CD4-positive, alpha-beta T cell treated with Interleukin-17A for 4 hours (primary cell): Measurements from ENCODE around the gene CYTH4.

ENCODE experiments used
- DNase-seq: peaks from one replicate; pipeline ENCODE4 v3.0.0-alpha.2; 2020; ENCODE audit warnings: mixed read lengths

The CYTH4 gene

GRCh38 chr22:37331856-37332536 lies 49.7 kb downstream of the CYTH4 start:
- DNase-seq = no peak

DNA sequence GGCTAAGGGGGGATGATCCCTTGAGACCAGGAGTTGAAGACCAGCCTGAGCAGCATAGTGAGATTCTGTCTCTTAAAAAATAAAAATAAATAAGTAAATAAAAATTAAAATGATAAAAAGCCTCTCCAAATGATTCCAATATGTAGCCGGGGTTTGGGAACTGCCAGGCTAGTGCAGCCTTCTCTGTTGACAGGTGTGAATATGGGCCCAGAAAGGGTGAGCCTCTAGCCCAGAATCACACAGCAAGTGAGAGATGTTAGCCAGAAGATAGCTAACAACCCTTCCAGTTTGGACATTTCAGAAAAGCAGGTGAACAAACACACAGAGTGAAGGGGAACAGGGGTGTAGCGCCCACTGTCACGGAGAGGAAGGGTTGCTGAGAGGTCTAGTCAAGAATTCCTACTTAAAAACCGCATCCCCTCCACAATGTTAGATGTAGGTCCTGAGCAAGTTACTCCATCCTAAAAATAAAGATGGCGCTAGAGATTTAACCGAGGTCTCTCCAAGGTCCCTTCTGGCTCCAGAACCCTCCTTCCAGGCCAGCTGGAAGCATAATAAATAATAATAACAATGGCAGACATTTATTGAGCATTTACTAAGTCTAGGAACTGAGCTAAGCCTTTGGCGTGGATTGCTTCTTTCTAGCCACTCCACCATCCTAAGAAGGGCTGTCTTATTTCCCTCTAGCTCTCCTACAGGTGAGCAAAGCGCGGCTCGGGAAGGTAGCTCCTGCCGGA lies 51.6 kb downstream of the CYTH4 start:
- DNase-seq = no peak

DNA sequence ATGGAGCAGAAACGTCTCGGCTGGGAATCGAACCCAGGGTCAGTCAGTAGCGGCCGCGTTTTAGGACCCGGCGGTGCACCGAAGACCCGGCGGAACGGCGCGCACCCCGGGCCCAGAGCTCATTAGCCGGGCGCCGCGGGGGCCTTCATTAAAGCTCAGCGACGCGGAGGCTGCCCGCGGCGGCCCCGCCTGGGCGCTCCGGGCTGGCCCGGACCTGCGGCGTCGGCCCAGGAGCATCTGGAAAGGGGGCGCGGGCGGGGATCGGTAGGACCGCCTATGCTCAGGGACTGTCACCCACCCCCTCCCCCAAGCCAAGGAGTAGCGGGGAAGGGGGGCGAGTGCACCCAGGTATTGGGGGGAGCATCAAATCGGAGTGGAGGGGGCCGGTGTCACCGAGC lies 52.2 kb downstream of the CYTH4 start:
- DNase-seq = no peak

DNA sequence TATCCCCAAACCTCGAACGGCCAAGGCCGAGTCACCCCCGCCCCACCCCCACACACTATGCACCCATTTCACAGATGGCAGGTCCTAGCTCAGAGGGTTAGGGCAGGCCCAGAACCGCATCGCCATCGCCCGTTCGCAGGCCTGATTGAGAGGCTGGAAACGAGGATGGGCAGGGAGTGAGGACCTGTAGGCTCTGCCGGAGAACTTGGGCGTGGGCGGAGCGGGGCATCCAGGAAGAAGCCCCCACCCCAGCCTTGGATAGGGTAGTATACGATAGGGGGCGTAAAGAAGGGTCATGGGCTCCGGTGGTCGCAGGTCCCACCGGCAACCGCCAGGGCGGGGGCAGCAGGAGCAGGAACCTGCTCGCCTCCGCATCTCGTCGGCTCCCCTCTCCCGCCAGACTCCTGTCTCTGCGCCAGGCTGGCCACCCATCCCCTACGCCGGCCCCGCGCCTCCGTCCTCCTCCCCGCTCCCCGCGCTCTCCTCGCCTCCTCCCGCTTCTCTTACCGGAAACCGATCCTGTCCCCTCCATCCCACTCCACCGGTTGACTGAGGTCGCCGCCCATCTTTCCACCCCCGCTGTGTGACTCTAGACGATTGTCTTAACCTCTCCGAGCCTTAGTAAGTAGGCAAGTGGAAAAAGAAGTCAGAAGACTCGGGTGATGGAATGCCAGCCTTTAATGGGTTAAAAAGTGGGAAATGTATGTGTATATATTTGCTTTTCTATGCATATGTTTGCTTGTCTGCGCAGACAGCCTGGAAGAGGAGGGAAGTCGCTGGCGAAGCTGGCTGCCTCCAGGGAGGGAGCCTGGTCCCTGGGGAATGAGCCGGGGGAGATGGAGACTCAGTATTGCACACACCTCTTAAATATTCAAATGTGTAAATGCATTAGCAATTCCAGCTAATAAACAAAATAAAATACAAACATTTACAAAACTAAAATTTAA lies 52.8 kb downstream of the CYTH4 start:
- DNase-seq = no peak

GRCh38 chr22:37335806-37336199 lies 53.5 kb downstream of the CYTH4 start:
- no peak for DNase-seq

- DNase-seq = no peak
Observed at GRCh38 chr22:37336579-37336978, 54.3 kb downstream of the CYTH4 start.

DNA sequence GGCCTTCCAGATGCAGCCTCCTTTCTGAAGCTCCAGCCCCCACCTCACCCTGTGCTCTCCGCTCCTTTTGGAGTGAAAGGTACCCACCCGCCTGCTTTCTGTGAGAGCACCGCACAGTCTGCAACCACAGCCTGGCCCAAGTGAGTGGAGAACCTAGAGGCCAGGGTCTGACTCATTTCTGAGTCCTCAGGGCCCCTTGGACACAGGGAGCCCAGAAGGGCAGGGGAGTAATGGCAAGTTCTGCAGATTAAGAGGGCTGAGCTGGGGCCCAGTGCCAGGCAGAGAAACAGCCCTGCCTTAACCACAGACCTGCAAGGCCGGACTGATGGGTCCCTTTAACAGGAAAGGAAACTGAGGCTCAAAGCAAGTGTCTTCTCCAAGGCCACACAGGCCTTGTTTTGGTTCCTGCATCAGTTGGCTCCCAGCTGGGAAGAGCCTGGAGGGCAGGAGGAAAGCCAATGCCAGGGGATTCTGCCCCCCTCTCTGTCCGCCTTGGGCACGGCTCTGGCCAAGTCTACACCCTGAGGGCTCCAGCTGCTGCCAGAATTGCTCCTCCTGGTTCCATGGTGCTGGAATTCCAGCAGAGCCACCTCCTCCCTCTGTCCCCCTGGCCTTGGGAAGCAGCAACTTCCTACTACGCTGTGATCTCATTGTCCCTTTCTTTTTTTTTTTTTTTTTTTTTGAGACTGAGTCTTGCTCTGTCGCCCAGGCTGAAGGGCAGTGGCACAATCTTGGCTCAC lies 55.1 kb downstream of the CYTH4 start:
- DNase-seq = no peak

DNA sequence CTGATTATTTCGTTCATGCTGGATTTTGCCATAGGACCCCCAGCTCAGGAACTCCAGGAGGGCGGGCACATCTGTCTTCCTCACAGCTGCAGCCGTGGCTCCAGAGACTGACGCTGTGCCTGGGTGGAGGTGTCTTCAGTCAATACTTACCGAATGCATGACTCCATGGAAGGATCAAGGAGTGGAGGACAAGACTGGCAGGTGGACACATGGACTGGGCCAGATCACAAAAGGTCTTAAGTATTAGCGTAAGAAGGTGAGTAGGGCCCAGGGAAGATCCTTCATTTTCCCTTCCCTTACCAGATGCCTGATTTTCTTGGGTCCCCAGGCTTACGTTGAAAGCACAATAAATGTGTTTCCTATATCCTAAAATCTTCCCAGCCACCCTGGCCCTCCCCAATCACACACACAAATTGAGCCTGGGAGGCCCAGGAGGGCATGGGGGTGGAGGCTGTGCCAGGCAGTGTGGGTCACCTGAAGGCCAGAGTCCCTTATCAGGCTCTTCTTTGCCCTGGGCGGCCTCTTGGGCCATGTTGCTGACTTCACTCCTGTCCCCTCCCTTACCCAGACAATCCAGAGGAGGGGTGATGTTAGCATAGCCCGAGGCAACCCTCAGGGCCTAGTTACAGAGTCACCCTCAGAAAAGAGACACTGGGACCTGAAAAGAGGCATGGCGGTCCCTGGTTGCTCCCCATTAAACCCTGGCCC lies 56.4 kb downstream of the CYTH4 start:
- DNase-seq = no peak

DNA sequence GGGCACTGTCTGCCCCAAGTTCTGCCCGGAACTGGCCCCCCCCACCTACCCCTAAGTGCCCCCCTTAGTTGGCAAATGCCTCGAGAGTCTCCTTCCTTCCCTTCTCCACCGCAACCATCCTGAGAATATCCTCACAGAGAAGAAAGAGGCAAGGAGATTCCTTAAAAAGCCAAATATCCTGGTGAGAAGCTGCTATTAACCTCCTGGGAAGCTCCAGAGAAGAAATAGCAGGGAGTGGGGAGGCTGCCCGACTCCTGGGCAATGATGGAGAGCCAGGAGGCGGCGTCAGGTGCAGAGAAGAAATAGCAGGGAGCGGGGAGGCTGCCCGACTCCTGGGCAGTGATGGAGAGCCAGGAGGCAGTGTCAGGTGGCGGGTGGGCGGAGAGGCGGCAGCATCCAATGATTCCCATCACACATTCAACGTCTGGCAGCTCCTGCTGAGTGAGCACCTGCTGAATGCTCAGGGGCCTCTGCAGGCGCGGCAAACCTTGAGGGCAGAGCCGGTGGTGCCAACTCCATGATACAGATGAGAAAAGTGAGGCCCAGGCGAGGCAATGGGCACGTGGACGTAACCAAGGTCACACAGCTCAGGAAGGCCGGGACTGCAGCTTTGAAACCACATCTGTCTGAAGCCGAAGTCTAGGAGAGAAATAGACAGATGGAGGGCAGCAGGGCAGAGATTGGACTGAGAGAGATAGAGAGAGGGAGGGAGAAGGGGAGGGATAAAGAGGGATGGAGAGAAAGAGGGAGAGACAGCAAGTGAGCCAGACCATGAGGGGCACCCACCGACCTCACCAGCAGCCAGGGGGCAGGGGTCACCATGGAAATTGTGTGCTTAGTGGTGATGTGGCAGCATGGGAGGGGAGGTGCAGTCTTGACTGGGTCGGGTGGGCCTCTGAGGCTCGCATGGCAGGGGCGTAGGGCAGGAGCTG lies 58.3 kb downstream of the CYTH4 start:
- no peak for DNase-seq

DNA sequence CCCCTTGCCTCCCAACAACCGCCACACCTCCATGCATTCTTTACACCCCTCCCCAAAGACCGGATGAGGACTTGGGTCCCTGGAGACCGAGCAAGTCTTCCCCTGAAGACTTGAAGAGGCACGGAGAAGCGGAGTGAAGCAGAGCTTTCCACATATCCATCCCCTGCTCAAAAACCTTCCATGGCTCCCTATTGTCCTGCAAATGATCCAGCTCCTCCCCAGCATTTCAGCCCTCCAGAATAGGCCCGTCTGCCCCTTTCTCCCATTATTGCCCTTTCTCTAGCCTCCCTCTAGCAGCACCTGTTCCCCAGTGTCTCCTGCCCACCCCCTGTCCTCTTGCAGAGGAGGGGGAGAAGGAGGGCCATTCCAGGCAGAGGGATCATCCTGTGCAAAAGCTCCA lies 59.8 kb downstream of the CYTH4 start:
- no peak for DNase-seq

- no peak for DNase-seq
Observed at GRCh38 chr22:37343348-37343747, 61.0 kb downstream of the CYTH4 start.

DNA sequence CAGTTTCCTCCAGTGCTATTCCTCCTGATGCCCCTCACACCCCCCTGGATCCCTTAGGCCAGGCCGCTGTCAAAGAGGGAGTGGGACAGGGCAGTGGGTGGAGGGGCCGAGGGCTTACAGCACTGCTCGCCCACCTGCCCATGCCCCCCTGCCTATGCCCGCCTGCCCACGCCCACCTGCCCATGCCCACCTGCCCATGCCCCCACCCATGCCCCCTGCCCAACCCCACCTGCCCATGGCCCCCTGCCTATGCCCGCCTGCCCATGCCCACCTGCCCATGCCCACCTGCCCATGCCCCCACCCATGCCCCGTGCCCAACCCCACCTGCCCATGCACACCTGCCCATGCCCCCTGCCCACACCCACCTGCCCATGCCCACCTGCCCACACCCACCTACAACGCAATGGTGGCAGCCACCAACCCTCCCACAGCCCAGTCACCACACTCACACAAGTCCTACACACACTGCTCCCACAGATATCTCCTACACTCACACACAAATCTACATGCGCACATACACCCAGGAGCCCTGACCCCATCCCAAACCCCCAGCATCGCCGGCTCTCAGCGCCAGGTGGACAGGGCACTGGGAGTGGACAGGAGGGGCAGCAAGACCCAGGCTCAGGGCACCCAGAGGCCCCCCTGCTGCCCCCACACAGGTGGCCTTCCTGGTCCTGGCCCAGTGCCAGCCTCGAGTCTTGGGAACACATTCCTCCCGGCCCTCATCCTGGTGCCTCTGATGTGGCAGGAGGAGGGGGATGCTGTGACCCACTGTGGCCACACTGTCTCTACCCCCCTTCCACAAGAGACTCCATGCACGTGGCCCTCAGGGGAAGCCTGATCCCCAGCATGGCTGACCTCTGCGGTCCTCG lies 61.8 kb downstream of the CYTH4 start:
- DNase-seq = no peak

DNA sequence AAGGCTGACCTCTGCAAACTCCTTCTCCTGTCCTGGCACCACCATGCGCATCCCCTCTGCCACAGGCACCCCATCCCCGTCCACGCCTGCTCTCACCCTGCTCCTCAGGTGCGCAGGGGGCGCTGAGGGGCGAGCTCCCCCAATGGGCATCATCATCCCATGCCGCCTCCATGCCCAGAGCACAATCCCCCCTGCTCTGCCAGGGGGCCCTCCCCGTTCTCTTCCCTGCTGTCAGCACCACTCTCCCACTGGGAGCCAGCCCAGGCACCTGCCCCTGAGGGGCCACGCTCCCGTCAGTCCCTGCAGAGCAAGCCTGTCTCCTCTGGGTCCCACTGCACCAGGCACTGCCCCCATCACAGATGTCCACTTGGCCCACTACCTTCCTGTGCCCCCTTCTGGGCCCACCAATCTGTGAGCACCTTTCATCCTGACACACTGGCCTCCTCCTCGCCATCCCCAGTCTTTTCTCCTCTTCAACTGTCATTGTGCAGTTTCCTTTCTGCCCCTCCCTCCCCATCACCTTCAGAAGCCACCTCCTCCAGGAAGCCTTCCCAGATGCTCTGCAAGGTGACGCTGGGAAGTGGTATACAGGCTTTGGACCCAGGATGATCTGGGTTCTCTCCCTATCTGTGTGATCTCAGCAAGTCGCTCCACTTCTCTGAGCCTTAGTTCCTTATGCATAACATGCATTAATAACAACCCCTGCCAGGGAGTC lies 62.6 kb downstream of the CYTH4 start:
- no peak for DNase-seq

DNA sequence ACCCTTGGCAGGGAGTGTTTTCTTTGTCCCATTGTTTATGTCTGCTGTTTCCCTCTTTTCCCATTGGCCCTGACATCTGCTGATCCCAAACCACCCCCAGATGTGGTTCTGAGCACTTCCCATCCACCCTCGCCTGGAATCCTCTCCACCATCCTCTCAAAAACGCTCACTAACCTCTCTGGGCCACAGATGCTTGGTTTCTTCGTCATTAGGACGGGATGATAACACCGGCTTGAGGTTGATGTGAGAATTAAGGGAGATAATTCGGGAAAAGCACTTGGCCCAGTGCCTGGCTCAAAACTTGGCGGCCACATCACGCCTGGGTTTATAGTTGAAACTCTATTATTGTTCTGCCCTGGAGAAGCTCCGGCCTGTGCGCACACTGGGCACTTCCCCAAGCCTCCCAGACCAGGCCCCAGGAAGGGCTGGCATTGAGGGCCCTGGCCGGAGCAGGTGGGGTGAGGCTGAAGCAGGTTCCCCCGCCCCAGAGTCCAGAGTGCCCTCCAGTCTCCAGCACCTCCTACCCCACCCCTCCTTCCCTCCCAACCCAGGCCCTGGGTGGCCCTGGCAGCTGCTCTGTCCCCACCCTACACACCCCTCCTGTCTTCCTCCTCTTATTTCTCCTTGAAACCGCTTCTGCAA lies 63.7 kb downstream of the CYTH4 start:
- DNase-seq = no peak

- DNase-seq = no peak
Observed at GRCh38 chr22:37346505-37346895, 64.2 kb downstream of the CYTH4 start.

- DNase-seq = no peak
Observed at GRCh38 chr22:37349043-37349814, 66.9 kb downstream of the CYTH4 start.

DNA sequence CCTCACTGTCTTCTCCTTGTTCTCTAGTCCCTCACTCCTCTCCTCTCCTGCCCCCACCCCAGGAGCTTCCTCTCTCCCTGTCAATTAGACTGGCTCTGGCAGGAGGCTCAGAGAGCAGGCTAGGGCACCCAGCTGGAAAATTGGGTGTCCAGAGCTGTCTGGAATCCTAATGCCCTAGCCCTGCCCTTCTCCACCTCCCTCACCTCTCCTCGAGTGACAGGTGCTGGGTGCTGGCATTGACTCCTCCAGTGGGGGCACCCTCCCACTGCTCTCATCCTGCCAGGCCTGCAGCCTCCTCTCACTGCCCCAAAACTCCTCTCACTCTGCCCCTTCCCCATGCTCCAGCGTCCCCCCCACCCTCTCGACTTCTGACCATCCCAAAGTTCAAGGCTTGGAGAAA lies 68.9 kb downstream of the CYTH4 start:
- no peak for DNase-seq

DNA sequence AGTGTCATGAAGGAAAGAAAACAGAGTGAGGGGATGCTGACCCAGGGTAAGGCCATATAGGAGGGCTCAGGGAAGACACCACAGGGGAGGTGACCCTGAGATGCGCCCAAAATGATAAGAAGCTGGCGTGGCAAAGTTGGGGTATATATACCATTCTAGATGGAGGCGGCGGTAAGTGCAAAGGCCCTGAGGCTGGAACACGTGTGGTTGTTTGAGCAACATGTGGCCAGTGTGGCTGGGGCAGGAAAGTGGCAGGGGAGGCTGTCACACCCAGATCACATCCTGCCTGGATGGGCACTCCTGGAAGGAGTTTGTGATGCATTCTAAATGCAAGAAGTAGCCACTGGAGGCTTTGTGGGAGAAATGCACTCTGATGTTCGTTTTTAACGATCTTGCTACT lies 70.2 kb downstream of the CYTH4 start:
- no peak for DNase-seq
